ENCODE measurements around the gene RSL1D1.

GRCh38 chr16:11893571-11893970 lies 42.2 kb upstream of the RSL1D1 start:
- no peak for TF ChIP-seq CTCF (IDR thresholded peaks at IDR 0.05; ENCODE audit: insufficient read depth, low read depth, low read length)
- no peak for TF ChIP-seq EZH2 (IDR thresholded peaks at IDR 0.05; ENCODE audit: insufficient read depth, low read length)
